HG02610 (cell line): ENCODE measurements around the gene CNTN1.
"Not testable (repeated sequence)": the region's sequence is repeated elsewhere in the genome, so short reads cannot be mapped to it uniquely, and the experiment has no call there.

Experiments
- ATAC-seq: cut with Tn5 transposase; IDR thresholded peaks from one replicate; pipeline ENCODE4 v1.9.1; 2021; ENCODE audit warnings: mild to moderate bottlenecking, moderate library complexity; ENCODE audit not compliant: unreplicated experiment

Gene CNTN1

DNA sequence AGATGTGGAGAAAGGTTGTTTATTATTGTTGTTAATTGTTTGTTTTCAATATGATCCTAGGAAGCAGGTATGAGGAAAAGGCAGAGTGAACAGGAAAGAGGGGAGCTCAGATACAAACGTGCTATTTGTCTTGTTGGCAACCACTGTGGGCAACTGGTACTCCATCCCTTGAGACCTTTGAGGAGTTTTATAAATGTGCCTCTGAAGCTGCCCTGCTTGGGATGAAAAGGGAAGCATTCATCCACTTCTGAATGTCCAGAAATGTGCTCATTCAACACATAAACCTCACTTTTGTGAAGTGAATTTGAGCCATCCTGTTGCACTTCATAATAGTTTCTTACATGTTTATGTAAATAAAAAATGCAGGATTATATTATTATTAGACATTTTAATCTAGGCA lies 331.6 kb downstream of the CNTN1 start:
- ATAC-seq: no peak

DNA sequence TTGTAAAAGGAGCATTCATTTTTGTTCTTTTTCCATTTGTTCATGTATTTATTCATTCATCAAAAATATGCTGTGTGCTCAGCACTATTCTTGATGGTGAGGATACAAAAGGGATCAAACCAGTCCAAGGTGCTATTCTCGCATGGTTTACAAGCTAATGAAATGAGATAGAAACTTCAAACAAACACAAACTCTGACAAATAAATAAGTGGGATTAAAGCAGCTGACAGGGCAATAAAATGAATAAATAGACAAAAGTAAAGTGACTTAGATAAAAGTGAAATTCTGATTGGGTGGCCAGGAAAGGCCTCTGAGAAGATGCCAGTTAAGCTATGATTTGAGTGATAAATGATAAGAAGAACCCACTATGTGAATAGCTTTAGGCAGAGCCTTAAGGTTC lies 333.9 kb downstream of the CNTN1 start:
- ATAC-seq: no peak

GRCh38 chr12:41032386-41032785 lies 340.1 kb downstream of the CNTN1 start:
- ATAC-seq: no peak

DNA sequence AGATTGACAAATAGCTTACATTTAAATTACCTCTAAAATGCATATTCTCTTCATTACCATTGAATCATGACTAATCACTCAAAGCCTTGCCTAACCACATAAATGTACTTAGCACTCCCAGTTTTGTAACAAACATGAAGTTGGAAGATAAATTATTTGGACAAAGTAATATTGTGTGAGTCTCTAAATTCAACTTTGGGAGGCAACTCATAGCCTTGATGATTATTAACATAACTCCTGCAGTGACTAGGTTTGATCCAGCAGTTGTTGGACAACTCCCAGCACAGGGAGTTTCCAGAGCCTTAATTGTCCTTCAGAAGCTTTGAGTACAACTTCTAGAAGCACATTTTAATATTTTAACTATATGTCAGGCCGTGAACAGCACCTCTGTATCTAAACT lies 342.4 kb downstream of the CNTN1 start:
- ATAC-seq: no peak

- ATAC-seq: no peak
Observed at GRCh38 chr12:41039461-41039860, 347.2 kb downstream of the CNTN1 start.

DNA sequence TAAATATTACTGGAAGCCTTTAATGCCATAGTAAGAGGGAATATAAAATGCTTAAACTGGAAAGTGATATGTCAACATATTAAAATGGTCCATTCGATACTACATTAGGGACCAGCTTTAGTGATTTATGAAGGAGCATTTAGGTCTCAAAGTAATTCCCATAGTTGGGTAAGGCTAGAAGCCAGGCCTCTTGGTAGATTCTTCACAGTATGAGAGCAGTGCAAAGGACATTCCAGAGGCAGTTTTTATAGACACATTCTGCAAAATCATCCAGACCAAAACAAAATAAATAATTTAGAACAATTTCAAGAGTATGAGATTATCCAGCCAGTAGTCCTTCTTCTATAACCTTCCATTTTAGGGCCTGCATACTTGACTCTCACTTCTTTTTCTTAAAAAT lies 353.3 kb downstream of the CNTN1 start:
- ATAC-seq: no peak

- no peak for ATAC-seq
Observed at GRCh38 chr12:41049033-41049432, 356.8 kb downstream of the CNTN1 start.

DNA sequence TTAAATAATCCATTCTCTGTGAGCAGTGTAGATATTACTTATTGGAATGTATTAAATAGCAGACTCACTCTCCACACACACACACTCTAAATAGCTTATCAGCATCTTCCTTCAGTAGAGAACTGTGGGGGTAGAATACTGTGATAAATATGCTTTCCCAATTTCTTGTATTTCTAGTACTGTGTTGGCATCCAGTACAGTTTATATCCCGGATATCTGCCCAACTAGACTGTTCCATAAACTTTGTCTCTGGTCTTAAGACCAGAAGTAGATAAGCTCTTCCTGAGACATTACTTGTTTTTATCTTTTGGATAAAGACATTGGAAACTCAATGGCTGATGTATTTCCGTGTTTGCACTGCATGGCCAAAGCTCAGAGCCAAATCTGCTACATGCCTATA lies 359.7 kb downstream of the CNTN1 start:
- ATAC-seq: no peak

- ATAC-seq: no peak
Observed at GRCh38 chr12:41052441-41052840, 360.2 kb downstream of the CNTN1 start.

DNA sequence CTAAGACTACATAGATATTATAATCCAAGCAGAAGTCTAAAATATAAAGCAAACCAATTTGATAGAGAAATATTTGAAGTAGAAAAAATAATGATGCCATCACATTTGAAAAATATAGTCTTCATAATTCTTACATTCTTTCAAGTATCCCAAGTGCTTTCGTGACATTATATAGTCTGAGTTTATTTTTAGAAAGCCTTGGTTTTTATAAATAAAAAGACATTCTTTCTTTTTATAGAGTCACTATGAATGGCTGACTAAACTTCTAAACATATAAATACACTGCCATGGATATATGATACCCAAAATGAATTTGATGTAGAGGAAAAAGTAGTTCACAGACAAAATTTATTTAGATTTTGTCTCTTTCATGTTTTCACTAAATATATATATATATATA lies 360.8 kb downstream of the CNTN1 start:
- no peak for ATAC-seq

DNA sequence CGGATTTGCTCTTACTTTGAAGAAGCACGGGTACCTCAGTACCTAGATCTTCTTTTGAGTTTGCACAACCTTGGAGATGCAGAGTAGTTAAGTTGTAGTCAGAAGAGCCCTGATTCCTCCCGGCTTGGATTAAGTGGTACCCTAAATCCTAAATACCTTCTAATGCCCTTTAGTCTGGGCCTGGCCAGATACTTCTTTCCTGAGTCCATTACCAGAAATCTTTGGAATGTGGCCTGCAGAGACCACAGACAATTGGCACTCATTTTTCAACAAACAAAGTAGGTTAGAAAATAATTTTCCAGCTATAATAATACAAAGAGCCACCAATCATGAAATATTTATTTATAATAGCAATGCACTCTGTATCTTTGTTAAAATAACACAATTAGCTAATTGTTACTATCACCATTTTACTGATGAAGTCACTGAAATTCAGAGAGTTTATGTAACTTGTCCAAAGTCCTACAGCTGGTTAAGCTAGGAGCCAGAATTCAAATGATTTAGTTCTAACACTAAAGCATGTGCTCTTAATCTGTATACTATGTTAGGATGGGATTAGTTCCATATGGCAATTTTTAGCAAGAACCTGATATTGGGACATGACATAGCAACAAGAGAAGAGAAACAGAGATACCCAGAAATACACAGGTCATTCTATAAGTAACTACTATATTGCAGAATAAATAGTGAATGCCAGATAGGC lies 363.8 kb downstream of the CNTN1 start:
- ATAC-seq: no peak

- no peak for ATAC-seq
Observed at GRCh38 chr12:41058266-41058665, 366.0 kb downstream of the CNTN1 start.

DNA sequence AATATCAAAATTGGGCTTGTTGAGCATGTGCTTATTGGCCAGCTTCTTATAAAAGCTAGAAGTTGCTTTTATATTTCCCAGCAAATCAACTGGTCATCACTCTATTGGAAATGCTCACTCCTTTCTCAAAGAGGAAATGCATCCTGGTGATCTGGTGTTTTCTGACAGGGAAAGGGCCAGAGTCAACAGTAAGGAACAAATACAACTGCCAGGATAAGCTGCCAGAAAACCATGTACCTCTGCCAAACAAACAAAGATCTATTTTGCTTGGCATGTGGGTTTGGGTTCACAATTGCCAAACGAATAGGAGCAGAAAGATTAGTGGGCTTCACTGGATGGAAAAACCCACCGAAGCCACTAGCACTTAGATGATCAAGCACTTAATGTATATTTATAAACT lies 369.0 kb downstream of the CNTN1 start:
- ATAC-seq: no peak

DNA sequence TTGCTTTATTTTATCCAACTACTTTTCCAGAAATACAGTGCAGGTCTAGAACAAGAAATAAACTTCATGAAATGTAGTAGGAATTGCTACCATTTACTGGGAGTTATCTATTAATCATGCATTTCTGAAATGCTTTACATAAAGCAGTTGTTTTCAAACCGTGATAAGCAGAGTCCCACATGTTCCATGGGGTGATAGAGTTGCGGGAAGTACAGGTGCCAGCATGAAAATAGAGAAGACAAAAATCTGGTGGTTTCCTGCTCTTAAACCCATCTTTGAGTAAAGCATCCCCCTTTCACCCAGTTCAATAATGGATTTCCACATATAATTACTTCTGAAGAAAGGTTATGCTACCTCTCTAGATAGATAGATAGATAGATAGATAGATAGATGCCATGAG lies 372.2 kb downstream of the CNTN1 start:
- ATAC-seq: no peak

DNA sequence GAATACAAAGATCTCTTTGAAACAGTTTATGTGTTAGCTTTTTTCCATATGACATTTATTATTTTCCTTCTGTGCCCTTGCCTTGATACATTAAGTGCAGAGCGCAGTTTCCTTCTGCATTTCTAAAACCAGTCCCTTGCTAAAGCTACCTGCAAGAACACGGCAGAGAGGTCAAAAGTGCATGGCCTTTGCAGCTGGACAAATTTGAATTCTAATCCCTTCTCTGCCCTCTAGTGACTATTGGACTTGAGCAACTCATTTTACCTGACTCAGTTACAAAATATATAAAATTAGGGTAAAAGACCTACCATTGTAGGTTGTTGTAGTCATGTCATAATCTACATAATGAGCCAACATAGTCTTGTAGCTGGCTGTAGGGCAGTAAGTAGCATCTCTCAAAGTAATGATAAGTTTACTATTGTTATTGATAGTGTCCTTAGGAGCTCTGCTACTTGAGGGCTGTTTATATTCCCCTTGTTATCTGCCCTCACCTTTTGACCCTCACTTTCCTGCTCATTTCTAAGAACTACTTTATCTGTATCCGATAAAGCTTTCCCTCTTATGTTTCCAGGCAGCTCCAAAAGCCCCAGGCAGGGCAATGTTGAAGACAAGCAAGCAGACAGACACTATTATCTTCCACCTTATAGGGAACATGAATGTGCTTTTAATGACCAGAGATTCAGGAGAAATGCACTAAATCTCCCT lies 375.9 kb downstream of the CNTN1 start:
- ATAC-seq: no peak

DNA sequence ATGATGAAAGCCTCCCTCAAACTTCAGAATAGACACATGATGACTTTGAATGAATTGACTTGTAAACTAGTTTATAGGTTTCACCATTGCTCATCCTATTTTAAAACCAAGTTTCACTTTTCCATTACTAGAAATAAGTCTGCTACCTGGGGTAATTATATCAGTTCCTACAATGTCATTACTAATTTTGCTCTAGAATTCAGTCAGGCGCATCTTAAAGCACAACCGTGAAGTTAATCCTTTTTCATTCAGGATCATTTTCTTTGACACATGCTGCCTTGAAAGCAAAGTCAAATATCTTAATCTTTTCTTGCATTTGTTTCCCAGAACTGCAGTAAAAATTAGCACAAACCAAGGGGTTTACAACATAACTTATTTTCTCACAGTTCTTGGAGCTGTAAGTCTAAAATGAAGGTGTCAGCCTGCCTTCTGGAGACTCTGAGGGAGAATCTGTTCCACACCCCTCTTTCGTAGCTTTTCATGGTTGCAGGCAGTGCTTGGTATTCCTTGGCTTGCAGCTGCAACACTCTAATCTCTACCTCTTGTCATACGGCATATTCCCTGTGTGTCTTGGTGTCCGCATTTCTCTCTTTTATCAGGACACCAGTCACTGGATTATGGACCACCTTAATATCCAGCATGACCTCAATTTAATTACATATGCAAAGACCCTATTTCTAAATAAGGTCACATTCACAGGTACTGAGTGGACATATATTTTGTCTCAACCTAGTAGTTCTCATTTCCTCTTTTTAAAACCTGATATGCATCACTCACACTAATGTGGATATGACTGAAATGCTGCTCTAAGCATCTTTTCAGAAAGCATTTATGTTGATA lies 381.6 kb downstream of the CNTN1 start:
- ATAC-seq: peak; percentile 73

- ATAC-seq: peak; percentile 18
Observed at GRCh38 chr12:41074473-41074769, 382.2 kb downstream of the CNTN1 start.

GRCh38 chr12:41076114-41076513 lies 383.9 kb downstream of the CNTN1 start:
- ATAC-seq: no peak

GRCh38 chr12:41081241-41081640 lies 389.0 kb downstream of the CNTN1 start:
- ATAC-seq: not testable (repeated sequence)

GRCh38 chr12:41089438-41089837 lies 397.2 kb downstream of the CNTN1 start:
- ATAC-seq: no peak

GRCh38 chr12:41092115-41092514 lies 399.9 kb downstream of the CNTN1 start:
- ATAC-seq: no peak

DNA sequence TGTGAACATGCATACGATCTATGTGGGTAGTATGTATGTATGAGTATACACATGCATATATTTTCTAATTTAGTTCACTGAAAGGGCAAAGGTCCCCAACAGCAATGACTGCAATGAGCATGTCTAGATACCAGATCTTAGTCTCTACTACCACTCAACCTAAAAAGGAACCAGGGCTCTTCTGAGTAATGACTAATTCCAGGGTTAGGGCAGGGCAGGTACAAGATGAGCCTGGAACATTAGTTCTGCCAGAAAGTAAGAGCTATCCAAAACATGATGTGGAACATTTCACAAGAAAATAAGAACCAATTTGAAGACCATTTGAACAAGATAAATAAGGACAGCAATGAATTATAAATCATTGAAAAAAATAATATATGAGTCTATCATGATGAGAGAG lies 404.6 kb downstream of the CNTN1 start:
- no peak for ATAC-seq
